Glutamatergic neuron (in vitro differentiated cells): ENCODE data around the gene MIEF1. TPM values are rescaled to one million over a fixed set of nuclear protein-coding genes. Genes with fewer than 3 reads are reported as not detected.

ENCODE experiments used
- DNase-seq: peaks from one replicate; pipeline ENCODE4 v3.0.0; 2022
- H3K27ac Mint-ChIP-seq: one replicate; pipeline ENCODE4 v1.8.0; 2020; ENCODE audit warnings: mild to moderate bottlenecking, mixed read lengths, inconsistent platforms; ENCODE audit not compliant: unreplicated experiment
- H3K27me3 Mint-ChIP-seq: one replicate; pipeline ENCODE4 v1.8.0; 2020; ENCODE audit warnings: mild to moderate bottlenecking, moderate library complexity, mixed read lengths, inconsistent platforms; ENCODE audit not compliant: unreplicated experiment
- H3K36me3 Mint-ChIP-seq: one replicate; pipeline ENCODE4 v1.8.0; 2020; ENCODE audit warnings: mild to moderate bottlenecking, mixed read lengths, inconsistent platforms; ENCODE audit not compliant: unreplicated experiment
- H3K4me1 Mint-ChIP-seq: one replicate; pipeline ENCODE4 v1.8.0; 2020; ENCODE audit warnings: mild to moderate bottlenecking, low read depth, mixed read lengths, inconsistent platforms; ENCODE audit not compliant: unreplicated experiment
- H3K4me3 Mint-ChIP-seq: one replicate; pipeline ENCODE4 v1.8.0; 2020; ENCODE audit warnings: mild to moderate bottlenecking, mixed read lengths, inconsistent platforms; ENCODE audit not compliant: unreplicated experiment
- H3K9me3 Mint-ChIP-seq: one replicate; pipeline ENCODE4 v1.8.0; 2020; ENCODE audit warnings: mild to moderate bottlenecking, moderate library complexity, mixed read lengths, inconsistent platforms; ENCODE audit not compliant: unreplicated experiment
- total RNA-seq: library from RNA; stranded (reverse); fragmentation: NEBNext Ultra II Directional; extraction: Animal tissue kit (Norgen Biotek cat#: 25700); gene quantifications from one replicate; pipeline ENCODE4 v1.2.1, GENCODE V29; 2021; ENCODE audit not compliant: unreplicated experiment
- TF ChIP-seq, protein P1 (sequence below): fragments of 200-600 bp; sonication (generic); IDR thresholded peaks from one replicate; pipeline ENCODE4 v1.5.0; 2021; ENCODE audit not compliant: partially characterized antibody, unreplicated experiment

MIEF1 gene
- total RNA-seq, 1 donor from 2014 or later, result 40.0 TPM

DNA sequence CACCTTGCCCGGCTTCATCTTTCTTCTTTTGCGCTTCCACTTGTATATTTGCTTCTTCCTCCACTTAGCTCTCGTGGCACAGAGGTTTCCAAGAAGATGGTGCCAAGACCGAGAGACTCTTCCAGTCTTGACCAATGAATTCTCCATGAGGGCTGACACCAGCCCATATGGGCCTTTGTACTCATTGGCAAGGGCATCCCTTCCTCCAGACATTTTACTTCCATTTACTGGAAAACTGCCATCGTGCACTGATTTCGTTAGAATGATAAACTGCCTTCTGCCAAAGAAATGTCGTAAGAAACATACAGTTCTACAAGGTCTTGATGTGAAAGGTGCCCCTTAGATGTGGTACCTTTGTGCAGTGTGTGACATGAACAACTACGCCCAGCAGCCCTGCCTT is 4.7 kb upstream of the MIEF1 start:
- DNase-seq, result no peak
- H3K4me1 Mint-ChIP-seq, result peaks cover 3% of the 10 kb centered on the region
- no peak overlapping the region for H3K27ac Mint-ChIP-seq
- TF ChIP-seq, protein P1, sequence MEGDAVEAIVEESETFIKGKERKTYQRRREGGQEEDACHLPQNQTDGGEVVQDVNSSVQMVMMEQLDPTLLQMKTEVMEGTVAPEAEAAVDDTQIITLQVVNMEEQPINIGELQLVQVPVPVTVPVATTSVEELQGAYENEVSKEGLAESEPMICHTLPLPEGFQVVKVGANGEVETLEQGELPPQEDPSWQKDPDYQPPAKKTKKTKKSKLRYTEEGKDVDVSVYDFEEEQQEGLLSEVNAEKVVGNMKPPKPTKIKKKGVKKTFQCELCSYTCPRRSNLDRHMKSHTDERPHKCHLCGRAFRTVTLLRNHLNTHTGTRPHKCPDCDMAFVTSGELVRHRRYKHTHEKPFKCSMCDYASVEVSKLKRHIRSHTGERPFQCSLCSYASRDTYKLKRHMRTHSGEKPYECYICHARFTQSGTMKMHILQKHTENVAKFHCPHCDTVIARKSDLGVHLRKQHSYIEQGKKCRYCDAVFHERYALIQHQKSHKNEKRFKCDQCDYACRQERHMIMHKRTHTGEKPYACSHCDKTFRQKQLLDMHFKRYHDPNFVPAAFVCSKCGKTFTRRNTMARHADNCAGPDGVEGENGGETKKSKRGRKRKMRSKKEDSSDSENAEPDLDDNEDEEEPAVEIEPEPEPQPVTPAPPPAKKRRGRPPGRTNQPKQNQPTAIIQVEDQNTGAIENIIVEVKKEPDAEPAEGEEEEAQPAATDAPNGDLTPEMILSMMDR, result no peak
- peaks cover 7% of the 10 kb centered on the region for H3K27me3 Mint-ChIP-seq
- H3K9me3 Mint-ChIP-seq, result peaks cover 11% of the 10 kb centered on the region
- no peak overlapping the region for H3K4me3 Mint-ChIP-seq
- H3K36me3 Mint-ChIP-seq, result no peaks in the 10 kb centered on the region

DNA sequence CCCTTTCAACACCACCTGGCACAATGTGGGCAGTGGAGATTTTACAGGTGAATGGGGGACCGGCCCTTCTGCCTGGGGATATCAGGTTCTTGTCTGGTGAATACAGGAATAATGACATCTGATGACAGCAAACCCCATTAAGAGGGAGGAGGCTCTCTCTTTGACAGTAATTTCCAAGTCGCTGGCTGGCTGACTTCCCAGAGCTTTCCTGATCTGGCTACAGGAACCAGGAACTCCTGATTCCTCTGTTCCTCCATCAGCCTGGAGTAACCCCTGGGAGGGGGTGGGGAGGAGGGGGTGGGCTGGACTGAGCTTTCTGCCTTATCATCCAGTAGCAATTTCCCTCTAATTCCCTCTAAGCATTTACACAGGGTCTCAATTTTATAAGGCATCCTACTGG is 3.7 kb upstream of the MIEF1 start:
- peaks cover 7% of the 10 kb centered on the region for H3K27me3 Mint-ChIP-seq
- no peak overlapping the region for H3K4me3 Mint-ChIP-seq
- no peak for DNase-seq
- no peaks in the 10 kb centered on the region for H3K36me3 Mint-ChIP-seq
- no peak overlapping the region for H3K27ac Mint-ChIP-seq
- H3K9me3 Mint-ChIP-seq, result peaks cover 11% of the 10 kb centered on the region
- H3K4me1 Mint-ChIP-seq, result peaks cover 3% of the 10 kb centered on the region
- TF ChIP-seq, protein P1, result no peak

DNA sequence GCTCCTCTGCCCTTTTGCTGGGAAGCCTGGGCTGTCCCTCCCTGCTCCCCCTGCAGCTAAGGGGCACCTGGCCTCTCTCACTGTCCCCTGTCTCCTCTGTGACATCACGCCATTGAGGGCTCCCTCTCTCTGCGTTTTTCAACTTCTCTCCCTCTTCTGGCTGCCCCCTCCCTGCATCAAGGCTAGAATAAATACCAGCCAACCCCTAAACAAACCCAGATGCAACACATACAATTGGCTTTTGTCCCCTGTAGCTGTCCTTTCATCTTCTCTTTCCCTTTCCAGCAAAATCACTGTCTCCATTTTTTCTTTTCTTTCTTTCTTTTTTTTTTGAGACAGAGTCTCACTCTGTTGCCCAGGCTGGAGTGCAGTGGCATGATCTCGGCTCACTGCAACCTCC is 3.3 kb upstream of the MIEF1 start:
- TF ChIP-seq, protein P1, result no peak
- no peak for DNase-seq
- Mint-ChIP-seq H3K36me3 (no peaks in the 10 kb centered on the region), H3K4me3 (peak overlapping the region; percentile 4), H3K4me1 (peaks cover 7% of the 10 kb centered on the region), H3K27me3 (peaks cover 3% of the 10 kb centered on the region), H3K27ac (no peak overlapping the region), H3K9me3 (peaks cover 9% of the 10 kb centered on the region)

DNA sequence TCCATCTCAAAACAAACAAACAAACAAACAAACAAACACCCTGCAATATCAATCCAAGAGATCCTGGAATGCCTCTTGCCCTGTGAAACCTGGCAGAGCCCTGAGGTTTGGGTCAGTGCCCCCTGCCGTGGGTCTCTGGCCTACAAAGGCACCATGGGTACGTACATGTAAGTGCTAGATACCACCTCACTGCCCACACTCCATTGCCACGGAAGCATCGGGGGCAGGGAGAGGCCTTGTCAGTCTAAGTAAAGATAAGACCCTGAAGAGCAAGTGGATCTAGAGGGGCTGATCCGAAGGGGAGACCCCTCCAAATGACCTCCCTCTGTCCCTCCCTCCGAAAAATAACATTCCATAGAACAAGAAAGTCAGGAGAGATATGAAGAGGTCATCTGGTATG is 2.0 kb upstream of the MIEF1 start:
- Mint-ChIP-seq H3K36me3 (no peaks in the 10 kb centered on the region), H3K27ac (no peak overlapping the region), H3K9me3 (peaks cover 6% of the 10 kb centered on the region), H3K27me3 (peaks cover 3% of the 10 kb centered on the region), H3K4me3 (no peak overlapping the region), H3K4me1 (peaks cover 7% of the 10 kb centered on the region)
- TF ChIP-seq, protein P1, result no peak
- no peak for DNase-seq

DNA sequence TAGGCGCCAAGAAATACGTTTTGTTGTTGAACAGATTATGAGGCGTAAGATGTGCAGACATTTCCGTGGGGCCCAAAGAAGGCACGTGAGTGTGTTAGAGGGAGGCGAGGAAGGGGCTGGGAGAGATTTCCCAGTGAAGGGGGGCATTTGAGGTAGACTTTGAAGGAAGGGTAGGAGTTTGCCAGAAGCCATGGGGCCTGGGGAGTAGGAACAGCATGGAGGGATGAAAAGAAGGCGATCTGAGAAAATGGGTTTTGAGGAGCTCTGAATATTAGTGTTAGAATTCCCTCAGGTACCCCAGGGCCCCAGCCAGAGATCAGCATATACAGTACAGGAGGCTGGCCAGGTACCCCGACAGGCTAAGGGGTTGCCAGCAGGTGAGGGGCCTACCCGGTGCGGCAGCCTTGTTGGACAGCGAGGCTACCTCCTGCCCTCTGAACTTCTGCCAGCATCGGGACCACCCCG is 414 bp upstream of the MIEF1 start:
- peaks cover 7% of the 10 kb centered on the region for H3K27me3 Mint-ChIP-seq
- peak overlapping the region; percentile 97 for H3K4me3 Mint-ChIP-seq
- no peak for DNase-seq
- H3K36me3 Mint-ChIP-seq, result peaks cover 6% of the 10 kb centered on the region
- peaks cover 5% of the 10 kb centered on the region for H3K9me3 Mint-ChIP-seq
- H3K27ac Mint-ChIP-seq, result peak overlapping the region; percentile 78
- TF ChIP-seq, protein P1, result no peak
- H3K4me1 Mint-ChIP-seq, result peaks cover 7% of the 10 kb centered on the region
